ENCODE data around the gene SMIM35. TPM values are rescaled to one million over a fixed set of nuclear protein-coding genes. Genes with fewer than 3 reads are reported as not detected.

SMIM35 gene
- total RNA-seq, 1 experiment from 2014 or later, result not detected

DNA sequence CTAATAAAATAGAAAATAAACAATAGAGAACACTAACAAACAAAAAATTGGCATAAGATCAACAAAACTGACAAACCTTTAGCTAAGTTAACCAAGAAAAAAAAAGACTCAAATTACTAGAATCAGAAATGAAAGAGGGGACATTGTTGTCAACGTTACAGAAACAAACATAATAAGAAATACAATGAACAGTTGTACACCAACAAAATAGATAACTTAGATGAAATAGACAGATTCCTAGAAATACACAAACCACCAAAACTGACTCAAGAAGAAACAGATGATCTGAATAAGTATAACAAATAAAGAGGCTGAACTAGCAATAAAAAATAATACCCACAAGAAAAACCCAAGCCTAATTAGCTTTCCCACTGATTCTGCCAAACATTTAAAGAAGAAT is 44.6 kb downstream of the SMIM35 start:
- H3K36me3 Mint-ChIP-seq, result no peaks in the 10 kb centered on the region
- TF ChIP-seq ZNF396 (CRISPR knock-in tag; IDR thresholded peaks at IDR 0.05; ENCODE audit: borderline replicate concordance) (no peak), GRHL2 (CRISPR knock-in tag; IDR thresholded peaks at IDR 0.05; ENCODE audit: insufficient replicate concordance, severe bottlenecking) (no peak)
- TF ChIP-seq, protein P1, sequence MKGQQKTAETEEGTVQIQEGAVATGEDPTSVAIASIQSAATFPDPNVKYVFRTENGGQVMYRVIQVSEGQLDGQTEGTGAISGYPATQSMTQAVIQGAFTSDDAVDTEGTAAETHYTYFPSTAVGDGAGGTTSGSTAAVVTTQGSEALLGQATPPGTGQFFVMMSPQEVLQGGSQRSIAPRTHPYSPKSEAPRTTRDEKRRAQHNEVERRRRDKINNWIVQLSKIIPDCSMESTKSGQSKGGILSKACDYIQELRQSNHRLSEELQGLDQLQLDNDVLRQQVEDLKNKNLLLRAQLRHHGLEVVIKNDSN (CRISPR knock-in tag; IDR thresholded peaks at IDR 0.05), result no peak
- TF ChIP-seq, protein P2, sequence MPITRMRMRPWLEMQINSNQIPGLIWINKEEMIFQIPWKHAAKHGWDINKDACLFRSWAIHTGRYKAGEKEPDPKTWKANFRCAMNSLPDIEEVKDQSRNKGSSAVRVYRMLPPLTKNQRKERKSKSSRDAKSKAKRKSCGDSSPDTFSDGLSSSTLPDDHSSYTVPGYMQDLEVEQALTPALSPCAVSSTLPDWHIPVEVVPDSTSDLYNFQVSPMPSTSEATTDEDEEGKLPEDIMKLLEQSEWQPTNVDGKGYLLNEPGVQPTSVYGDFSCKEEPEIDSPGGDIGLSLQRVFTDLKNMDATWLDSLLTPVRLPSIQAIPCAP (CRISPR knock-in tag; IDR thresholded peaks at IDR 0.05), result no peak
- ChIA-PET CTCF (interaction anchor here (0.7 to 0.9 kb wide), 2 partner anchors 11 to 222 kb away, joined by 3 to 4 read pairs; no protein-coding TSS in a partner anchor), POLR2A (interaction anchor here (0.6 kb wide), 2 partner anchors 87 to 221 kb away, joined by 3 to 6 read pairs; no protein-coding TSS in a partner anchor)
- ATAC-seq, result no peak
- peaks cover 5% of the 10 kb centered on the region; the same call in 1 of the 2 replicates for H3K27me3 Mint-ChIP-seq (ENCODE audit: low read depth)
- H3K9me3 Mint-ChIP-seq, result peaks cover under 1% of the 10 kb centered on the region
- H3K4me1 Mint-ChIP-seq, result 0 out of 2 replicates have a peak, but pooled peaks cover 3% of the 10 kb centered on the region
- DNase-seq (ENCODE audit: low spot score), result no peak
- H3K4me3 Mint-ChIP-seq, result no peak overlapping the region
- no peak overlapping the region for H3K27ac Mint-ChIP-seq

DNA sequence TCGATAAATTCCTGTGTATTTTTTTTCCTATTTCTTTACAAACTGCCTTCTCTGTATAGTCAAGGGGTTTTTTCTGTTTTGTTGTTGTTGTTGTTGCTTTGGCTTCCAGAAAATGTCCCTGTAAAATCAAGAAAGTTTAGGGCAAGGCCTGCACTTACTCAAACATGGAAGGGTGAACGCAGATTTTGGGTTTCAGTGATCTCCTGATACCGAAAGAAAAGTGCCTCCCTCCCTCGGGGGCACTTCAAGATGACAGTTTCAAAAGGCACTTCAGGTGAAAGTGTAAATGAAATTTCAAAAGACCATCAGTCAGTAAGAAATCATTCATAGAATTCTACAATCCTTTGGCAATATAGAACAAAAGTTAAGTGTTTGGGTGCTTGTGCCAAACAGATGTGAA is 53.3 kb downstream of the SMIM35 start:
- no peak for ATAC-seq
- DNase-seq (ENCODE audit: low spot score), result no peak
- CTCF ChIA-PET, result interaction anchor here (1.2 kb wide), 1 partner anchor 87 kb away, joined by 3 read pairs; no protein-coding TSS in a partner anchor
- H3K4me3 Mint-ChIP-seq, result no peak overlapping the region
- H3K27ac Mint-ChIP-seq, result no peak overlapping the region
- no peaks in the 10 kb centered on the region for H3K4me1 Mint-ChIP-seq
- peaks cover 4% of the 10 kb centered on the region for H3K9me3 Mint-ChIP-seq
- POLR2A ChIA-PET, result no interaction called here
- peaks cover 7% of the 10 kb centered on the region for H3K27me3 Mint-ChIP-seq (ENCODE audit: low read depth)
- no peaks in the 10 kb centered on the region for H3K36me3 Mint-ChIP-seq
- TF ChIP-seq ZBTB43 (CRISPR knock-in tag; IDR thresholded peaks at IDR 0.05), result no peak
- TF ChIP-seq CREM (CRISPR knock-in tag; IDR thresholded peaks at IDR 0.05), result no peak
- no peak for TF ChIP-seq NFYB (CRISPR knock-in tag; conservative IDR thresholded peaks at IDR 0.05; ENCODE audit: low read depth)
- no peak for TF ChIP-seq ZNF416 (CRISPR knock-in tag; IDR thresholded peaks at IDR 0.05)
- no peak for TF ChIP-seq STAT6 (CRISPR knock-in tag; conservative IDR thresholded peaks at IDR 0.05; ENCODE audit: low read depth)
- TF ChIP-seq, protein P3, sequence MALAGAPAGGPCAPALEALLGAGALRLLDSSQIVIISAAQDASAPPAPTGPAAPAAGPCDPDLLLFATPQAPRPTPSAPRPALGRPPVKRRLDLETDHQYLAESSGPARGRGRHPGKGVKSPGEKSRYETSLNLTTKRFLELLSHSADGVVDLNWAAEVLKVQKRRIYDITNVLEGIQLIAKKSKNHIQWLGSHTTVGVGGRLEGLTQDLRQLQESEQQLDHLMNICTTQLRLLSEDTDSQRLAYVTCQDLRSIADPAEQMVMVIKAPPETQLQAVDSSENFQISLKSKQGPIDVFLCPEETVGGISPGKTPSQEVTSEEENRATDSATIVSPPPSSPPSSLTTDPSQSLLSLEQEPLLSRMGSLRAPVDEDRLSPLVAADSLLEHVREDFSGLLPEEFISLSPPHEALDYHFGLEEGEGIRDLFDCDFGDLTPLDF (CRISPR knock-in tag; IDR thresholded peaks at IDR 0.05), result no peak
- TF ChIP-seq, protein P4, sequence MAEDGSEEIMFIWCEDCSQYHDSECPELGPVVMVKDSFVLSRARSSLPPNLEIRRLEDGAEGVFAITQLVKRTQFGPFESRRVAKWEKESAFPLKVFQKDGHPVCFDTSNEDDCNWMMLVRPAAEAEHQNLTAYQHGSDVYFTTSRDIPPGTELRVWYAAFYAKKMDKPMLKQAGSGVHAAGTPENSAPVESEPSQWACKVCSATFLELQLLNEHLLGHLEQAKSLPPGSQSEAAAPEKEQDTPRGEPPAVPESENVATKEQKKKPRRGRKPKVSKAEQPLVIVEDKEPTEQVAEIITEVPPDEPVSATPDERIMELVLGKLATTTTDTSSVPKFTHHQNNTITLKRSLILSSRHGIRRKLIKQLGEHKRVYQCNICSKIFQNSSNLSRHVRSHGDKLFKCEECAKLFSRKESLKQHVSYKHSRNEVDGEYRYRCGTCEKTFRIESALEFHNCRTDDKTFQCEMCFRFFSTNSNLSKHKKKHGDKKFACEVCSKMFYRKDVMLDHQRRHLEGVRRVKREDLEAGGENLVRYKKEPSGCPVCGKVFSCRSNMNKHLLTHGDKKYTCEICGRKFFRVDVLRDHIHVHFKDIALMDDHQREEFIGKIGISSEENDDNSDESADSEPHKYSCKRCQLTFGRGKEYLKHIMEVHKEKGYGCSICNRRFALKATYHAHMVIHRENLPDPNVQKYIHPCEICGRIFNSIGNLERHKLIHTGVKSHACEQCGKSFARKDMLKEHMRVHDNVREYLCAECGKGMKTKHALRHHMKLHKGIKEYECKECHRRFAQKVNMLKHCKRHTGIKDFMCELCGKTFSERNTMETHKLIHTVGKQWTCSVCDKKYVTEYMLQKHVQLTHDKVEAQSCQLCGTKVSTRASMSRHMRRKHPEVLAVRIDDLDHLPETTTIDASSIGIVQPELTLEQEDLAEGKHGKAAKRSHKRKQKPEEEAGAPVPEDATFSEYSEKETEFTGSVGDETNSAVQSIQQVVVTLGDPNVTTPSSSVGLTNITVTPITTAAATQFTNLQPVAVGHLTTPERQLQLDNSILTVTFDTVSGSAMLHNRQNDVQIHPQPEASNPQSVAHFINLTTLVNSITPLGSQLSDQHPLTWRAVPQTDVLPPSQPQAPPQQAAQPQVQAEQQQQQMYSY (CRISPR knock-in tag; IDR thresholded peaks at IDR 0.05), result no peak
- TF ChIP-seq ESRRA (CRISPR knock-in tag; IDR thresholded peaks at IDR 0.05; ENCODE audit: borderline replicate concordance), result no peak
- no peak for TF ChIP-seq ZMAT4 (CRISPR knock-in tag; IDR thresholded peaks at IDR 0.05)
- TF ChIP-seq HMGA2 (CRISPR knock-in tag; IDR thresholded peaks at IDR 0.05), result no peak
- no peak for TF ChIP-seq AR (CRISPR knock-in tag; IDR thresholded peaks at IDR 0.05)
- no peak for TF ChIP-seq IRF2 (CRISPR knock-in tag; IDR thresholded peaks at IDR 0.05; ENCODE audit: borderline replicate concordance, low read depth)
- TF ChIP-seq ZNF423 (CRISPR knock-in tag; IDR thresholded peaks at IDR 0.05), result no peak
- TF ChIP-seq ZNF512 (CRISPR knock-in tag; IDR thresholded peaks at IDR 0.05; ENCODE audit: borderline replicate concordance), result no peak
- TF ChIP-seq ELF4 (CRISPR knock-in tag; IDR thresholded peaks at IDR 0.05; ENCODE audit: low read depth), result no peak
